NCI-H510A (cell line): ENCODE data around the gene MCF2L.

ENCODE experiments used
- DNase-seq: peaks from one replicate; lab custom pipeline; 2025; lab: John Stamatoyannopoulos, UW

MCF2L gene

DNA sequence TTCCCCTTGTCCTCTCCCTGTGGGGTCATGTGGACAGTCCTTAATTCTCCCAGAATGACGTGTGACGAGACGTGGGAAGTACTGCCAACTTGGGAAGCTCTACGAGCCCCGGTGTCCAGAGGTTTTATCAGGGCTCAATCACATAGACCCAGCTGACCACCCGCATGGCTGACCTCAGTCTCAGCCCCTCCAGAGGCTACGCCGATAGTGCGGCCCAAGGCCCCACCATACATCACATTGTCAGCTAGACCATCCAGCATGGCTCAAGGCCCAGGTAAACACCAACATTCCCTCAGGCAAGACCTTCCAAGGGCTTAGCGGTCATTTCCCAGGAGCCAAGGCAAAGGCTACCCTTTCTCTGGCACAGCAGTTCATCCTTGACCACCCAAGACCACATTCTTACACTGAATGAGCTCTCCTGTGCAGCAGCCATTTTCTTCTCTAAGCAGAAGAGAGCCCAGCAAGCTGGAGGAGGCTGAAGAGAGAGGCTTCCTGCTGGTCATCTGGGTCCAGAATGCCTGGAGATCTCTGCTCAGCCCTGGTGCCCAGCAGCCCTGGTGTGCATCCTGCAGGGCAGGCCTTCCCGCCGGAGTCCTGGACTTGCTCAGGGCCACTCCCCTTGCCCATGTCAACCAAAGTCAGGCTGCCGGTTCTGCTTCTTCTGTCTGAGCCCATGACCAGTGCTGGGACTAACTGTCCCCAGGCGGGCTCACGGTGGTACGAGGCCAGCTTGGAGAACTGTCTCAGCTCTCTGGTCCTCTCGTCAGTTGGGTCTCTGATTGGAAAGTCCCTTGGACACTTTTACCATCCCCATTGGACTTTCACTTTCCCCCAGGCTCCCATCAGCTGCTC lies 145.7 kb downstream of the MCF2L start:
- DNase-seq: no peak

DNA sequence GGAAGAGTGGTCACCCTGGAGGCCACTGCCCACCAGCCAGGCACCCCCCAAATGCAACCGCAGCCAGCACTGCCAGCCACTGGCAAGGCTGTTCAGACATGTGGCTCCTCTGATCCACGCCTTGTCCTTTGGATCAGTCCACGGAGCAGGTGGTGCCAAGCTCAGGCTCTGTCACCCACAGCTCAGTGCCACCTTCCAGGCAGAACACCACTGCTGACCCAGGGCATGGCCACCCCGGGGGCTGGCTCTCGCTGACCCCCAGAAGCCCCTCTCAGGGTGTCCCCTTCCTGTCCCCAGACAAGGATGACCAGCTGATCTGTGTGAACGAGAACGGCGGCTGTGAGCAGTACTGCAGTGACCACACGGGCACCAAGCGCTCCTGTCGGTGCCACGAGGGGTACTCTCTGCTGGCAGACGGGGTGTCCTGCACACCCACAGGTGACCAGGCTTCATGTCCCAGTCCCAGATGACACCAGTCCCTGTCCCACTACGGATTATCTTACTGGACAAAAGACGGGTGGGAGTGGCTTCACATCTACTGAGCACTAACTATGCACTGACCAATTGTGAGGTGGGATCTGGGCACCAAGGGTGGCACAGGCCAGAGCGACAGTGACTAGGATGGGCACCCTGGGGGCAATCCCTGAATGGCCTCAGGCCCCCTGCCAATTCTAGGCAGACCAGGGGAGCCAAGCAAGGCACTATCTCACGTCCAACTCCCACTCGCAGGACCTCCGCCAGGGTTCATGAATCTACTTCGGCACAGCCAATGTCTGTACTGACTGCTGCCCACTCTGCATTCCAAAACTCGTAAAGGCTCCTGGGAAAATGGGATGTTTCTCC lies 146.6 kb downstream of the MCF2L start:
- DNase-seq: no peak

DNA sequence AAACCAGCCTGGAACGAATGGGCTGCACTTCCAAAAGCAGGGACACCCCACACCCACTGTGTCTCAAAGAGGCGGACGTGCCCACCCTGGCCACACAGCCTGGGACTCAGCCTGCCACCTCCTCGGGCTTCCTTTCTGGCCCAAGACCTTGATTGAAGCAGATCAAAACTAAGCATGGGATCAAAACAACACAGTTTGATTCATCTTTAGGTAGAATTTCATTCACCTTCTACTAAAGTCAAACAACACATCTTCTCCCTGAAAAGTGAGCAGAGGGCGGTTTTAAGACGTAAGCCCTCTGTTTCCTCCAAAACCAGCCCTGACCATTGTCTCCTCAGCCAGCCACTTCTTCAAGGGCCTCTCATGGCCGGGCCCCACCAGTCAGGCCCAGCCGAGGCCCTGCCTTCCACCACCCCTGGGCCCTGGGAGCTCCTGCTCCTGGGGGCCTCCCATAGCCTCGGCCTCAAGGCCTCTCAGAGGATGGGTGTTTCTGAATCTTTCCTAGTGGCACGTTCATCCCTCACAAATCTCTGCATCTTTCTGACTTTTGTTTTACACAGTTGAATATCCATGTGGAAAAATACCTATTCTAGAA lies 147.3 kb downstream of the MCF2L start:
- DNase-seq: no peak

DNA sequence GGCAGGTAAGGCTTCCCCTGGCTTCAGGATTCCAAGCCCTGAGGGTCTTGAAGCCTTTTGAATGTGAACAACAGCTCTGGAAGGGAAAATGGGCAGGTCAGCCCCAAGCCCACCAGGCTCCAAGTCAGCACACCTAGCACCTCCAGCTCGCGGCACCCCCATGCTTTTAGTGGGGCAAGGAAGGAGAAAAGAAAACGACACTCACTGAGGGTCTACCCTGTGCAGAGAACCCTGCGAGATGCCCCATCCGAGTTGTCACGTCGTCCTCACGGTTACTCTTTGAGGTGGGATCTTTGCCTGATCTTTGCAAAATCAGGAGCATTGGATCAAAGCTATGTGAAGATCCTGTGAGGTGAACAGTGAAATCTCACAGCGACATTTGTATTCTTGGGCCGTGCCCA lies 147.9 kb downstream of the MCF2L start:
- no peak for DNase-seq

DNA sequence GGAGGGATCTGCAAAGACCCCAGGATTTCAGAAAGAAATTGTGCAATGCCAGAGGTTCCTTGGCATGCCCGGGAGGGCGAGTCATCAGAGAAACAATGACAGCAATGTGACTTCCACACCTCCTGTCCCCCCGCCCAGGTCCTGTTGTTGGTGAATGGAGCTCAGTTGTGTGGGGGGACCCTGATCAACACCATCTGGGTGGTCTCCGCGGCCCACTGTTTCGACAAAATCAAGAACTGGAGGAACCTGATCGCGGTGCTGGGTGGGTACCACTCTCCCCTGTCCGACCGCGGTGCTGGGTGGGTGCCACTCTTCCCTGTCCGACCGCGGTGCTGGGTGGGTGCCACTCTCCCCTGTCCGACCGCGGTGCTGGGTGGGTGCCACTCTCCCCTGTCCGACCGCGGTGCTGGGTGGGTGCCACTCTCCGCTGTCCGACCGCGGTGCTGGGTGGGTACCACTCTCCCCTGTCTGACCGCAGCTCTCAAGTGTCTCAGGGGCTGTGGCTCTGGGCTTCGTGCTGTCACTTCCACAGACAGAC lies 148.4 kb downstream of the MCF2L start:
- DNase-seq: no peak

DNA sequence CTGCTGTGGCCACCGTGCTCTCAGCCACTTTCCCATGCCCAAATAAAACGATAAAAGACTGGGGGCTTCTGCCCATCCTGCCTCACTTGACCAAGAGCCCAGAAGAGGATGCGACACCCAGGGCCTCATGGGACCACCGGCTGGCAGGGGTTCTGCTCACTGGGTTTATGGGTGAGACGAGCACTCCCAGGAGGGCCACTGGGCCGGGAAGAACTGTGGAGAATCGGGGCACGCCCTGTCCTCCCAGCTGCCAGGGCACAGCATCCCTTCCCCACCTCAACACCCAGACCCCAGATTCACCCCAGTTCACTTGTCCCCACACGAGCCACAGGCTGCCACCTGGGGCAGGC lies 148.9 kb downstream of the MCF2L start:
- no peak for DNase-seq

DNA sequence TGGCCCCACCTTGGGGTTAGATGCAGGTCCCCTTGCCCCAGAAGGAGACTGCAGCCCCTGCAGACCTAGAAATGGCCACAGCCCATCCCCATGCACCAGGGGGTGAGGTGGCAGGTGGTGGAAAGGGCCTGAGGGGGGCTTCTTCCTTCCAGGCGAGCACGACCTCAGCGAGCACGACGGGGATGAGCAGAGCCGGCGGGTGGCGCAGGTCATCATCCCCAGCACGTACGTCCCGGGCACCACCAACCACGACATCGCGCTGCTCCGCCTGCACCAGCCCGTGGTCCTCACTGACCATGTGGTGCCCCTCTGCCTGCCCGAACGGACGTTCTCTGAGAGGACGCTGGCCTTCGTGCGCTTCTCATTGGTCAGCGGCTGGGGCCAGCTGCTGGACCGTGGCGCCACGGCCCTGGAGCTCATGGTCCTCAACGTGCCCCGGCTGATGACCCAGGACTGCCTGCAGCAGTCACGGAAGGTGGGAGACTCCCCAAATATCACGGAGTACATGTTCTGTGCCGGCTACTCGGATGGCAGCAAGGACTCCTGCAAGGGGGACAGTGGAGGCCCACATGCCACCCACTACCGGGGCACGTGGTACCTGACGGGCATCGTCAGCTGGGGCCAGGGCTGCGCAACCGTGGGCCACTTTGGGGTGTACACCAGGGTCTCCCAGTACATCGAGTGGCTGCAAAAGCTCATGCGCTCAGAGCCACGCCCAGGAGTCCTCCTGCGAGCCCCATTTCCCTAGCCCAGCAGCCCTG lies 149.4 kb downstream of the MCF2L start:
- no peak for DNase-seq

DNA sequence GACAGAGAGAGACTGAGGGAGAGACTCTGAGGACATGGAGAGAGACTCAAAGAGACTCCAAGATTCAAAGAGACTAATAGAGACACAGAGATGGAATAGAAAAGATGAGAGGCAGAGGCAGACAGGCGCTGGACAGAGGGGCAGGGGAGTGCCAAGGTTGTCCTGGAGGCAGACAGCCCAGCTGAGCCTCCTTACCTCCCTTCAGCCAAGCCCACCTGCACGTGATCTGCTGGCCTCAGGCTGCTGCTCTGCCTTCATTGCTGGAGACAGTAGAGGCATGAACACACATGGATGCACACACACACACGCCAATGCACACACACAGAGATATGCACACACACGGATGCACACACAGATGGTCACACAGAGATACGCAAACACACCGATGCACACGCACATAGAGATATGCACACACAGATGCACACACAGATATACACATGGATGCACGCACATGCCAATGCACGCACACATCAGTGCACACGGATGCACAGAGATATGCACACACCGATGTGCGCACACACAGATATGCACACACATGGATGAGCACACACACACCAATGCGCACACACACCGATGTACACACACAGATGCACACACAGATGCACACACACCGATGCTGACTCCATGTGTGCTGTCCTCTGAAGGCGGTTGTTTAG lies 150.3 kb downstream of the MCF2L start:
- no peak for DNase-seq

DNA sequence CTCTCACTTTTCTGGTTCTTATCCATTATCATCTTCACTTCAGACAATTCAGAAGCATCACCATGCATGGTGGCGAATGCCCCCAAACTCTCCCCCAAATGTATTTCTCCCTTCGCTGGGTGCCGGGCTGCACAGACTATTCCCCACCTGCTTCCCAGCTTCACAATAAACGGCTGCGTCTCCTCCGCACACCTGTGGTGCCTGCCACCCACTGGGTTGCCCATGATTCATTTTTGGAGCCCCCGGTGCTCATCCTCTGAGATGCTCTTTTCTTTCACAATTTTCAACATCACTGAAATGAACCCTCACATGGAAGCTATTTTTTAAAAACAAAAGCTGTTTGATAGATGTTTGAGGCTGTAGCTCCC lies 150.8 kb downstream of the MCF2L start:
- no peak for DNase-seq

DNA sequence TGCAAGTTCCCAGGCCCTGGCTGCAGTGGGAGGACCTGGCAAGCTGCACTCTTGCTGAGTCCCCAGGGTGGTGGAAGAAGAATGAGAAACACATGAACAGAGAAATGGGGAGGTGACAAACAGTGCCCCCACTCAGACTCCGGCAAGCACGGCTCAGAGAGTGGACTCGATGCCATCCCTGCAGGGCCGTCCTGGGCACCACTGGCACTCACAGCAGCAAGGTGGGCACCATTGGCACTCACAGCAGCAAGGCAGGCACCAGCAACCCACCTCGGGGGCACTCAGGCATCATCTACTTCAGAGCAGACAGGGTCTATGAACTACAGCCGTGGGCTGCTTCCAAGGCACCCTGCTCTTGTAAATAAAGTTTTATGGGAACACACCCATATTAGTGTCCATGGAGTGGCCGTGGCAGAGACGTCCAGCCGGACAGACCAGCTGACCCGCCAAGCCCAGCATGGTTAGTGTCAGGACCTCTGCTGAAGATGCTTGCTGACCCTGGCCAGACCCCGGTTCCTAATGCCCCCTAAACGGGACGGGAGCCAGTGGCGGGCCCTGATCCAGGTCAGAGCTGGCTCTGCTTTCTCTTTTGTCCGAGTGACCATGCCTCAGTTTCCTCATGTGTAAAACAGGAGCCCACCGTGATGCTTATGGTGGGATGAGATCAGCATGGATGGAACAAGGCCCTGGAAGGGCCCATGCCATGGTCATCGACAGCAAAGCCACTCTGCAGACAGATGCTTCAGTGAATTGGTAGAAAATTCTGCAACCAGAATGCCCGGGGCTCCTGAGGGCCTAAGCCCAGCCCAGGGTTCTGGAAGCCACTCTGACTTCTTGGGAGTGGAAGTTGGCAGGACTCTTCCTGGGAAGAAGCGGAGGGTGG lies 151.5 kb downstream of the MCF2L start:
- no peak for DNase-seq

DNA sequence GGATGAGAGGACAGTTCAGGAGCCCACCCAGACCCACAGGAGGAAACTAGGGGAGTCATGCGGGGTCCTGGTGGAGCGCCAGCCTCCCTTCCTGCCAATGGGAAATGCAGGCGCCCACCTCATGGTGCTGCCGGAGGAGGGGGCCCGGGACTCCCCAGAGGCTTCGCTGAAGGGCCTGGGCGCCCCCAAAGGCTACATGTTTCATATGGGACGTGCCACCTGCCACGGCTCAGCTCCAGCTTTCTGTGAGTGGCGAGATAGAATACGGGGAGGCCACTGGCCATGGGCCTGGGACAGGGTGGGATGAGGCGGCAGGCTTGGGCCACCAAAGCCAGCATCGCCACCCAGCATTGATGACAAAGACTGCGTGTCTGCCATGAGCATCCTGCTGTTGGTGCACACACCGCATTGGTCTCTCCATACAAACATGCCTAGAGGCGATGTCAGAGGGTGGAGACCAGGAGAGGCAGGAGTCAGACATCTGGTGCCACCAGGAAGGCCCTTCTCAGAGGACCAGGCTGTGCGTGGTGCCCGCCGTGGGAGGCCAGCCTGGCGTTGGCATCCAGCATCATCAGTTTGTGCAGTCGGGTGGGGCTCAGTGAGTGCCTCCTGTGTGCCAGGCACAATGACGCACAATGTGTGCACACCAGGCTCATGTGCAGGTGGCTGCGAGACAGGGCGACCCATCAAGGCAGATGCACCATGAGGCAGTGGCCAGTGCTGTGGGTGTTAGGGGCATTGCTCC lies 152.3 kb downstream of the MCF2L start:
- no peak for DNase-seq

DNA sequence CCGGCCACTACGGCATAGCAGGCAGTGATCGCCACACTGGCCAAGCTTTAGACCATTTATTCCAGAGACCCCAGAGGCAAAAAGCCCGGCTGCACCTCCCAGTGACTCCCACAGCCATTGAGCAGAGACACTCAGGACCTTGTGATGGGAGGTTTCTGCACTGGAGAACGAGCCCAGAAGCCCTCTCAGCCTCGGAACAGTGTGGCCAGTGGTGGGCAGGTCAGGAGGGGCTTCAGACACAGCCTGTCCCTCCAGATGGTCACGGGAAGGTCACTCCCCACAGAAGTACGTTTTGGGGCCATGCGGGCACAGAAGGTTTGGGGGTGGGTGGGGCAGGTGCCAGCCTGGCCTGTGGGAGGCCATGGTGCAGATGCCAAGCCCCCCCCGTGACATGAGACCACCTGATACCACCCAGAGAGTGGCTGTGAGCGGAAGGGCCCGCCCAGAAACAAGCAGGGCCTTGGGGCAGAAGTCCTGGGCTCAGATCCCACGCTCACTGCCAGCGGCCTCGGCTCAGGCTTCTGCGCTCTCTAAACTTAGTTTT lies 153.0 kb downstream of the MCF2L start:
- no peak for DNase-seq

DNA sequence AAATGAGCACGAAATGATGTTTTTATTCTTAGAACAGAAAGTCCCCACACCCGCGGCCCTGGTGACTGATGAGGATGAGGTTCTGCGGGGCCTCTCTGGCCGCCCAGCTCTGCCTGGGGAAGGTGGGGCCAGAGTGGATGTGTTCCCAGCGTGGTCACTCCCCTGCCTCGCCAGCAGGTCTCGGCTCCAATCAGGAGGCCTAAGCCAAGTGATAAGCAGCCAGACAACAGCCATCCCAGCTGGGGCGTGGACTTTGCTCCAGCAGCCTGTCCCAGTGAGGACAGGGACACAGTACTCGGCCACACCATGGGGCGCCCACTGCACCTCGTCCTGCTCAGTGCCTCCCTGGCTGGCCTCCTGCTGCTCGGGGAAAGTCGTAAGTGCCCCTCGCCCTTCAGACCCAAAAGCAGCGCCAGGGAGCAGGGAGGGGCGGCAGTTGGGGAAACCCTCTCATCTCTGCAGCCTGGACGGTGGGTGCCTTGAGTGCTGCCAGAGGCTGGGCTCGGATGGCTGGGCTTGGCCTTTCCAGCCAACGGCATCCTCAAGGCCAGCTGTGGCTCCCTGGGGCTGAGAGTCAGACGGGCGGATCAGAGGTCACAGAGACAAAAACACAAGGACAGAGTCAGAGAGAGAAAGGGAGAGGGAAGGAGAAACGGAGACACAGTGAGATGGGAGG lies 153.7 kb downstream of the MCF2L start, which contains the start of gene F10:
TSS of gene F10 (plus strand) at position 250 of the 676 bp plus-strand sequence. CDS start at position 307, 57 bp downstream.
- no peak for DNase-seq

DNA sequence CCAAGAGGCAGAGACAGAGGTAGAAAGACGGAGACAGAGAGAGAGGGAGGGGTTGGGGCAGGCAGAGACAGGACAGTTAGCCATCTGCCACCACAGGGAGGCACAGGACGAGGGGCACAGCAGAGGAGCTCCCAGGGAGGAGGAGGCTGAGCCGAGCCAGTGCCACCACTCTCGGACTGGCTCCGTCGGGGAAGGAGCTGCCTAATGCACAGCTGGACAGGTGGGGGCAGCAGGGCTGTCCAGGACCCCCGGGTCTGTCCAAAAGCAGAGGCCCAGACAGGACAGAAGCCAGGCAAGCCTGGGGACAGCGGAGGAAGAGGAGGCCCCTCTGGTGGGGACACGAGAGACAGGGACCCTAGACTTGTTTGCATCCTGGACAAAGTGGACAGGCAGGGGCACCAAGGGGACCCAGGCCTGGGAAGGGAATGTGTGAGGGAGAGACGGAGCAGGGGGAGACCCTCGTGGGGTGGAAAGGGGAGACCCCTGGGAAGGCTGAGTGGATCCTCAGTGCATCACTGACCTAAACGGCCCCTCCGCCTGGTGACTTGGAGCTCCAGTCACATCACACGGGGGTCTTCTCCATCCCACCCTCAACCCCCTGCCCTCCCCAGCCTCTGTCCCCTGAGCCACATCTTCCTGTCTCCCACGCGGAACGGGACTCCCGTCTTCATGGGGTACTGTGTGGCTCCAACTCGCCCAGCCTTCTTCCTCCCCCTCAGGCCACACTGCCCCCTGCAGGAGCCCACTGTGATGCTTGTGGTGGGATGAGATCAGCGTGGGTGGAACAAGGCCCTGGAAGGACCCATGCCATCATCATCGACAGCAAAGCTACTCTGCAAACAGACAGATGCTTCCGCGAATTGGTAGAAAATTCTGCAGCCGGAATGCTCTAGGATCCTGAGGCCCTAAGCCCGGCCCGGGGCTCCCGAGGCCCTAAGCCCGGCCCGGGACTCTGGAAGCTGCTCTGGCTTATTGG lies 154.5 kb downstream of the MCF2L start:
- no peak for DNase-seq

DNA sequence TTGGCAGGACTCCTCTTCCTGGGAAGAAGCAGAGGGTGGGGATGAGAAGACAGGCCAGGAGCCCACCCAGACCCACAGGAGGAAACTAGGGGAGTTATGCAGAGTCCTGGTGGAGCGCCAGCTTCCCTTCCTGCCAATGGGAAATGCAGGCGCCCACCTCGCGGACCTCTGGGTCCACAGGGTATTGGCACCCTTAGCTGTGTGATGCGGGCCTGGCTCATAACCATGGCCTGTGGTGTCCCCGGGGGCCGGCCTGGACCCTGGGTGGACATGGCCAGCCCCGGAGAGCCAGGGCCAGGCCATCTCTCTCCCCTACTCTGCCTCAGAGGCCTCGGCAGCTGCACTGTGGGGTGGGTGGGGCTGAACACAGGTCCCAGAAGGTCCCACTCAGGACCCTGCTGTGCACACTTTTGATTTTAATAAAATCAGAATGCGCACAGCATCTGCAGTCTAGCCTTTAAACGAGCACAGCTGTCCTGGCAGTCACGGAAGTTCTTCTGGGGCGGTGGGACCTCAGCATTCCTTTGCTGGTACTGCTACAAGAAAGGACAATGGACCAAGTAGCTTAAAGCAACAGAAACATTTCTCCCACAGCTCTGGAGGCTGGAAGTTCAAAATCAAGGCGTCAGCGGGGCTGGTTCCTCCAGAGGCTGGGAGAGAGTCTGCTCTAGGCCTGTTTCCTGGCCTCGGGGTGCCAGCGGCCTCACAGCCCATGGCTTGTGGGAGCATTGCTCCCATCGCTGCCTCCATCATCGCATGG lies 155.4 kb downstream of the MCF2L start:
- no peak for DNase-seq

DNA sequence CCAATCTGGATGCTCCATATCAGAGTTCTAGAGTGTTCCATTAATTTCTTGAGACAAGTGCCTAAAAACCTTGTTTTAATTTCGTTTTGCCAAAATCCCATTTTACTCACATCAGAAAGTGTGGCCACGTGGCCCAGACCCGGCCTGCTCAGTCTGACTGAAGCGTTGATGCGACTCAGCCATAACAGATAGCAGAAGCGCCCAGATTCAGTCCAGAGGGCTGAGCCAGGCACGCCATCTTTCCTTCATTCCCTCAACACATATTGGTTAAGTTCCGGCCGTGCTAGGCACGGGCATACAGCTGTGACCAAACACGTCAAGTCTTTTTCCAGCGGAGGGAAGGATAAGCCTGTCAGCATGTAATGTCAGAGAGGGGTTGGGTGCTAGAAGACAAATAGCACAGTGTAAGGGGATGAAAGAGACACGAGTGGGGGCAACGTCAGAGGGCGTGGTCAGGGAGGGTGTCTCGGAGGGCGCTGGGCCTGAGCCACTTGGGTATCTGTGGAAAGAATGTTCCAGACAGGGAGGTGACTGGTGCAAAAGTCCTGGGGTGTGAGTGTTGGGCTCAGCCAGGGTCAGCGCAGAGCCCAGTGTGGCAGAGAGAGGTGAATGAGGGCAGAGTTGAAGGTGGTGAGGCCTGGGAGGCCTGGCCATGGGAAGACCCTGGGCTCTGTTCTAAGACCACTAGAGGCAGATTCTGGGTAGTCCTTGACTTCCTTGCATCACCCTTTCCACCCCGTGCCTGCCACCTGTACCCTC lies 156.7 kb downstream of the MCF2L start:
- DNase-seq: no peak
